HCT116 (cell line): ENCODE data around the gene UBE3C. TPM values are rescaled to one million over a fixed set of nuclear protein-coding genes. Genes with fewer than 3 reads are reported as not detected.
"Not testable (repeated sequence)": the region's sequence is repeated elsewhere in the genome, so short reads cannot be mapped to it uniquely, and the experiment has no call there.

Experiments
- ATAC-seq: fragments of 200-7000 bp; cut with Tn5 transposase; 2 replicates; pipeline ENCODE4 v1.9.1; 2020; ENCODE audit warnings: mild to moderate bottlenecking, moderate library complexity
- BruUV-seq: library from RNA; stranded (reverse); fragments of 400-500 nt; replicated peaks from 2 replicates; lab custom pipeline; 2021; lab: Mats Ljungman, UMichigan
- CTCF ChIA-PET: fragments of 300-600 bp; sonication (Branson Sonifier 250); formaldehyde crosslinking; loops from one replicate; lab custom pipeline; 2021; ENCODE audit warnings: antibody characterized with exemption; lab: Charles Lee
- POLR2A ChIA-PET: fragments of 300-600, 350-600 bp; sonication (Branson Sonifier 250); formaldehyde crosslinking; loops from one replicate; lab custom pipeline; 2021; ENCODE audit warnings: antibody characterized with exemption; lab: Charles Lee
- RAD21 ChIA-PET, 2 experiments: fragments of 300-600 bp; sonication (Branson Sonifier 250); formaldehyde crosslinking; loops; one replicate each; lab custom pipeline; 2023; ENCODE audit warnings: low total read pairs in 2 of 2; ENCODE audit not compliant: uncharacterized antibody in 2 of 2, unreplicated experiment in 2 of 2, low non-redundant PET in 1 of 2; lab: Charles Lee
- DNase-seq: peaks from one replicate; pipeline ENCODE4 v3.0.0-alpha.2; 2010; ENCODE audit warnings: low read depth, low spot score
- H2AFZ ChIP-seq: fragments of 200-600 bp; shearing (Covaris generic), sonication (generic); 2 replicates; pipeline ENCODE4 v1.6.1; 2017; ENCODE audit warnings: low read depth, mixed run types, mixed read lengths, antibody characterized with exemption, low read length; ENCODE audit not compliant: poor library complexity, severe bottlenecking
- H3K27ac ChIP-seq: 2 replicates; pipeline ENCODE4 v1.5.1; 2012; ENCODE audit warnings: low read depth, low read length
- H3K27me3 ChIP-seq: fragments of 200-600 bp; sonication (generic); 2 replicates; pipeline ENCODE4 v1.6.1; 2016; ENCODE audit warnings: mixed run types, low read length, mixed read lengths; ENCODE audit not compliant: insufficient read depth
- H3K36me3 ChIP-seq, 2 experiments: fragments of 200-500 bp in 1 of 2; fragments of 200-600 bp in 1 of 2; sonication (Bioruptor generic) in 1 of 2; sonication (generic) in 1 of 2; 2 replicates each; pipeline versions ENCODE4 v1.5.1 to v1.6.1; 2014 to 2016; ENCODE audit warnings: low read length in 2 of 2, inconsistent platforms in 1 of 2, mixed read lengths in 1 of 2, mixed run types in 1 of 2; ENCODE audit not compliant: insufficient read depth in 2 of 2, control insufficient read depth in 1 of 2
- H3K4me1 ChIP-seq, 2 experiments: fragments of 200-600 bp in 1 of 2; sonication (generic) in 1 of 2; 2 replicates each; pipeline versions ENCODE4 v1.5.1 to v1.6.1; 2012 to 2017; ENCODE audit warnings: low read length in 2 of 2, inconsistent platforms in 1 of 2, mild to moderate bottlenecking in 1 of 2, mixed read lengths in 1 of 2, mixed run types in 1 of 2, moderate library complexity in 1 of 2; ENCODE audit not compliant: insufficient read depth in 2 of 2, control insufficient read depth in 1 of 2
- H3K4me2 ChIP-seq: fragments of 200-600 bp; sonication (generic); 2 replicates; pipeline ENCODE4 v1.6.1; 2017; ENCODE audit warnings: mixed run types, low read length, mixed read lengths
- H3K4me3 ChIP-seq, 2 experiments: fragments of 200-600 bp in 1 of 2; sonication (generic) in 1 of 2; replicated peaks in 1 of 2; 2 replicates each; pipeline ENCODE4 v1.5.1; 2011 to 2016; ENCODE audit warnings: low read length in 2 of 2, control low read depth in 1 of 2, low read depth in 1 of 2, mild to moderate bottlenecking in 1 of 2, mixed read lengths in 1 of 2, mixed run types in 1 of 2
- H3K79me2 ChIP-seq: fragments of 200-600 bp; sonication (generic); 2 replicates; pipeline ENCODE4 v1.6.1; 2017; ENCODE audit warnings: mild to moderate bottlenecking, mixed run types, low read length, moderate library complexity, mixed read lengths; ENCODE audit not compliant: insufficient read depth
- H3K9ac ChIP-seq: fragments of 200-600 bp; sonication (generic); 2 replicates; pipeline ENCODE4 v1.6.1; 2016; ENCODE audit warnings: low read length, mixed read lengths
- H3K9me2 ChIP-seq: fragments of 200-600 bp; sonication (generic), shearing (Covaris generic); 2 replicates; pipeline ENCODE4 v1.6.1; 2017; ENCODE audit warnings: mixed run types, mild to moderate bottlenecking, moderate library complexity; ENCODE audit not compliant: insufficient read depth
- H3K9me3 ChIP-seq, 2 experiments: fragments of 200-500 bp in 1 of 2; fragments of 200-600 bp in 1 of 2; sonication (Bioruptor generic) in 1 of 2; sonication (generic) in 1 of 2; 2 replicates each; pipeline ENCODE4 v1.6.1; 2014 to 2017; ENCODE audit warnings: low read length in 2 of 2, mixed read lengths in 2 of 2, inconsistent platforms in 1 of 2, low read depth in 1 of 2, mild to moderate bottlenecking in 1 of 2, mixed run types in 1 of 2, moderate library complexity in 1 of 2; ENCODE audit not compliant: control insufficient read depth in 1 of 2, insufficient read depth in 1 of 2
- H4K20me1 ChIP-seq: fragments of 200-600 bp; sonication (generic), shearing (Covaris generic); 2 replicates; pipeline ENCODE4 v1.6.1; 2017; ENCODE audit warnings: mixed run types, mild to moderate bottlenecking, moderate library complexity; ENCODE audit not compliant: insufficient read depth
- ATF3 ChIP-seq: IDR thresholded peaks from 2 replicates; pipeline ENCODE4 v1.6.1; 2012
- CBX3 ChIP-seq: IDR thresholded peaks from 2 replicates; pipeline ENCODE4 v1.6.1; 2012; ENCODE audit warnings: low read depth
- ELF1 ChIP-seq: IDR thresholded peaks from 2 replicates; pipeline ENCODE4 v1.6.1; 2012; ENCODE audit warnings: low read depth, borderline replicate concordance
- EZH2 ChIP-seq: fragments of 200-600 bp; sonication (generic); IDR thresholded peaks from 2 replicates; pipeline ENCODE4 v1.6.1; 2017; ENCODE audit warnings: antibody characterized with exemption, mixed run types
- EZH2phosphoT487 ChIP-seq: fragments of 200-600 bp; IDR thresholded peaks from 2 replicates; pipeline ENCODE4 v1.6.1; 2018; ENCODE audit warnings: antibody characterized with exemption, borderline replicate concordance
- POLR2A ChIP-seq: IDR thresholded peaks from 2 replicates; pipeline ENCODE4 v1.7.0; 2011; ENCODE audit warnings: borderline replicate concordance; ENCODE audit not compliant: insufficient read depth, insufficient read length; ENCODE audit errors: extremely low read depth
- TCF7L2 ChIP-seq: IDR thresholded peaks from 2 replicates; pipeline ENCODE4 v1.7.0; 2011; ENCODE audit warnings: borderline replicate concordance, inconsistent platforms; ENCODE audit not compliant: insufficient read depth, insufficient read length; ENCODE audit errors: extremely low read depth
- intact Hi-C: fragments of 100-400 bp; cut with micrococcal nuclease; formaldehyde crosslinking; loops from 2 replicates; pipeline ENCODE4 v1.10.0; 2022
- total RNA-seq: library from RNA; stranded (reverse); gene quantifications from one replicate; pipeline ENCODE4 v1.2.1, GENCODE V29; 2021; ENCODE audit not compliant: unreplicated experiment

The UBE3C gene
- total RNA-seq, 1 experiment from 2014 or later: 68.3 TPM

DNA sequence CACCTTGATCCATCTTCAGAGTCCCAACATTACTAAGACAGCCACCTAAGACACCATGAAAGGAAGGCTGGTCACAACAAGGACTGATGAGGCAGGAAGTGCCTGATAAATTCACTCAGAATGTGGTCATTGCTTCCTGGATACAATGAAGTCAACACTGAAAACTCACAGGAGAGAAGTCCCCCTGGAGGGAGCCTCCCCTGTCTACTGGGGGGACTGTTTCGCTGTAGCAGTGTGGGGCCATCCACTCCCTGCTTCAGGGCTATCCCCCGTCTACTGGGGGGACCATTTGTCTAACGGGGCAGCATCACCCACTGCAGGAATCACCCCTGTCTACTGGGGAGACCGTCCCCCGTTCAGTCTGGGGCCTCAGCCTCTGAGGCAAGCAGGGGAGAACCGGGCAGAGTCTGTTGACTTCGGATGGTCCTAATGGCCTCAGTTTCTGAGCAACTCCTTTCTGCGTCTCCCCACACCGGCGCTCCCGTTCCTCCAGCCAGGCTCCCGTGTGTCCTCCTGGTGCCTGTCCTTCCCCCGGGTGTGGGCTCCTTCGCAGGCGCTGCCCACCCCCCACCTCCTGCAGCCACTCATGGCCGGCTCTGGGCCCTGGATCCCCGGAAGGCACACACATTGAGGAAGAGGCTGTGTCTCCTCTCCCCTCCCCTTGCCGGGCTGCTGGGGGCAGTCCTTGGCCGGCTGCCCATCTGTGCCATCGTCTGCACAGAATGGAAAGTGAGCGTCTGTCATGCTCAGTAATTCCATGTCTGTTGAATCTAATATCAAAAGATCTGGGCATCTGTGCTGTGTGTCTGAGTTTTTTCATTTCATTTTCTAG, 138.2 kb downstream of the UBE3C start:
- CTCF ChIA-PET: no interaction called here
- peaks cover 3% of the 10 kb centered on the region; the same call in 1 of the 2 replicates for H4K20me1 ChIP-seq
- no peak overlapping the region for H3K9ac ChIP-seq
- no peak overlapping the region for H2AFZ ChIP-seq
- no peaks in the 10 kb centered on the region for H3K79me2 ChIP-seq
- H3K27ac ChIP-seq: no peak overlapping the region
- DNase-seq (no peak), ATAC-seq (no peak)
- no peak overlapping the region for H3K4me3 ChIP-seq
- no peak for TF ChIP-seq ELF1
- TF ChIP-seq ATF3: no peak
- no peak for TF ChIP-seq EZH2phosphoT487
- TF ChIP-seq POLR2A: no peak
- TF ChIP-seq TCF7L2: no peak
- TF ChIP-seq CBX3: no peak
- no peak for TF ChIP-seq EZH2
- H3K27me3 ChIP-seq: no peaks in the 10 kb centered on the region
- no peaks in the 10 kb centered on the region for H3K9me3 ChIP-seq
- intact Hi-C loops: loop anchor here (10.0 kb wide), 1 partner anchor 1482 kb away; no protein-coding TSS in a partner anchor
- POLR2A ChIA-PET: no interaction called here
- RAD21 ChIA-PET: no interaction called here
- no peaks in the 10 kb centered on the region for H3K36me3 ChIP-seq
- no peaks in the 10 kb centered on the region for H3K9me2 ChIP-seq
- no peak overlapping the region for H3K4me2 ChIP-seq
- no TSS peak for BruUV-seq
- H3K4me1 ChIP-seq: peaks cover 0 to 10% of the 10 kb centered on the region in 2 experiments; a peak in 1 of 4 replicates

- peaks cover 3 to 16% of the 10 kb centered on the region in 2 experiments; a peak in 3 of 4 replicates for H3K4me1 ChIP-seq
- H3K79me2 ChIP-seq, CTCF ChIA-PET, H2AFZ ChIP-seq, H3K27me3 ChIP-seq, DNase-seq, H4K20me1 ChIP-seq, H3K9me3 ChIP-seq, H3K27ac ChIP-seq, RAD21 ChIA-PET, ATAC-seq, H3K9me2 ChIP-seq, H3K9ac ChIP-seq, BruUV-seq, H3K36me3 ChIP-seq, H3K4me2 ChIP-seq, POLR2A ChIA-PET, H3K4me3 ChIP-seq: not testable (repeated sequence)
- intact Hi-C loops: loop anchor here (10.0 kb wide), 1 partner anchor 1483 kb away; no protein-coding TSS in a partner anchor
These were observed 138.8 kb downstream of the UBE3C start for GRCh38 chr7:157277568-157277967.
